SHP77 treated with DMSO at 0.1 percent for 48 hours (cell line): ENCODE data around the gene RECK.
"Not testable (repeated sequence)": the region's sequence is repeated elsewhere in the genome, so short reads cannot be mapped to it uniquely, and the experiment has no call there.

Source experiments
- DNase-seq: peaks from one replicate; lab custom pipeline; 2025; lab: John Stamatoyannopoulos, UW

The RECK gene

DNA sequence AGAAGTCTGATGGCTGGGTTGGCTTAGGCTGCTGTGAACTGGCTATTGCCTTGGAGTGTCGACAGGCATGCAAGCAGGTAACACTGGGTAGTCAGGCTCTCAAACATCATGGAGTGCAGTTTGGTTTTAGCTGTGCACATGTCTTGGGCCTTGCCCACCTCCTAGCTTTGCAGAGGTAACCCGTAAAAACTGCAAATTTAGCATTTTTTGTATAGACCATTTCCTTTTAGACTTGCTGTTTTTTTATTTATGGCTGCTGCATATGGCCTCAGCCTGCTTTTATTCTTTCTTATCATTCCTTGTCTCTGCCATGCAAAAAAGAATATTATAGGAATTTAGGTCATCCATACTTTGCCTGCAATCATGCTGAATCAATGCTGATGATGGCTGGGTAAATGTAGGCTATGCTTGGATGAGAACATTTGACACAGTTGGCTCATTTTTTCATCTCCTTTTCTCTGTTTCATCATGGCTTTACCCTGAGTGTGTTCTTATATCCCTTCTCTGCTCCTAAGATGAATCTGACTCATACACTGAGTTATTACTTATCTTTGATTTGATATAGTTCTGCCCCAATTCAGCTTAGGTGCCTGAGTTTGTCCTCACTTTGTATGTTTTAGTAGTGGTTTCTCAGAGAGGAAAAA is 27.2 kb downstream of the RECK start:
- no peak for DNase-seq

DNA sequence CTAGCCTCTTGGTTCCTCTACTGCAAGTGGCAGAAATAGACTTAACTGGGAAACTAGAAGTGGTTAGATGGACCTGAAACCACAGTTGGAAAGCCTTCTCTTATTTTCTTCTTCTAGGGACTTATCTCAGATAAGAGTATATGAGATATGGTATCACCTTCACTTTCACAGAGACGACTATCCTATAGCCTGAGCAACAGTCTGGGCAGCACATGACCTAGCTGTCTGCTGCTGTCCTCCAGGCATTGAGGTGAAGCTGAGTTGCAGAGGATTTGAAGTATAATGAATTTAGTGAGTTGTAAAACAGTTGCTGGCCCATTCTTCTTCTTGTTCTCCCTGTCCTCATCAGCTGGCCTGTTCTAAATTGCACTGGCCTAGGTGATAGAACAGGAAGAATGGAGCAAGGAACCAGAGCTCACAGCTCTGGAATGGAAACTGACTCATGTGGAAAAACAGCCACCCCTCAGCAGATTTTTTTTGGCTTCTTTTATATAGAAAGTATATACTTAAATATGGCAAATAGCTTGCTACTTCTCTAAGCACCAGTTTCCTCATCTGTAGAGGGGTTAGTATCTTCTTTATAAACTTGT is 27.8 kb downstream of the RECK start:
- DNase-seq: no peak

DNA sequence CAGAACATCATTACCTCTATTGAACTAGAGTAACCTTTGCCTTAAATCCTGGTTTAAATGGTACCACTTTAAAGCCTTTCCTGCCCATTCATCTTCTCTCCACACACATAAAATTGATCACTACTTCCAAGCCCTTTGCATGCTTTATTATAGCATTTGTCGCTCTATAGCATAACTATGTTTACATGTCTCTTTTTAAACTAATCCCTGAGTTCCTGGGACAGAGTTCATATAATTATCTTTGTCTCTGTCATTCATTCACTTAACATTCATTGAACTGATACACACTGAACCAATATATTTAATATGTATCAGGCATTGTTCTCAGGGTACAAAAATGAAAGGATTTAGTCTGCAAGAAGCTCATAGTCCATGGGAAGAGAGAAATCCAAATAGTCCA is 37.3 kb downstream of the RECK start:
- no peak for DNase-seq

DNA sequence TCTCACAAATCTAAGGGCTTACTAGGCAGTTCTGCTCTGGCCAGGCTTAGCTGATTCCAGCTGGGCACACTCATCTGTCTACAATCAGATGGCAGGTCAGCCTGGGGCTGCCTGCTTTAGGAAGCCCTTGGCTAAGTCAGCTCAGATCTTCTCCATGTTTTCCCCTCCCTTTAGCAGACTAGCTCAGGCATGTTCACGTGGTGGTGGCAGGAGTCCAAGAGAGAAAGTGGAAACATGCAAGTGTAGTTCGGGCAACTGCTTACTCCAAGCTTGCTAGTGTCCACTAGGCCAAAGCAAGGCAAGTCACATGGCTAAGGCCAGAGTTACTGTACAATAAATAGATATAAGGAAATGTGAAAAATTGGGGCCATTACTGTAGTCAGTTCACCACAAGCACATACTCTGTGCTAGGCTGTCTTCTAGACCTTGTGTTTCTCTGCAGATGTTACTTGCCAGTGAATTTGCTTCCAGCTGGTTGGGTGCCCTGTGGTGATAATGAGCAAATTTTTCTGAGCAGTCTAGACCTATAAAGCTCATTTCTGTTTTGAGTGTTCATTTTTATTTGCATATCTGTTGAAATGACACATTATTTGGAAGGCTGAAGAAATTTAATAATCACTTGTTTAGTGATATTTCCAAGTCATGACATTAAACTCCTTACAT is 38.3 kb downstream of the RECK start:
- DNase-seq: no peak

DNA sequence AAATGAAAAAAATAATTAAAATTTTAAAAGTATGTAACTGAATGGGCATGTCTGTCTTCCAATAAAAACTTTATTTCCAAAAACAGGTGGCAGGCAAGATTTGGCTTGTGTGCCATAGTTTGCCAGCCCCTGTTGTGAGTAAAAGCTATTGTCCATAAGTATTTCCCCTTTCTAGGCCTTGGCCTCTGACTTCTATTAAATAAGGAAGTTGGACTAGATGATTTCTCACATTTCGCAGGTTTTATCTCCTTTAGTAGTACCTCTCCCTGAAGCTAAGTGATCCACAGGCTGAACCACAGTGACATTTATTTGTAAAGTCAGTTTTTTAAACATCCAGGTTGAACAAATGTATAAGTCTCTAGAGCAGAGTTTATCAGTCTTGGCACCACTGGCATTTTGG is 41.3 kb downstream of the RECK start:
- no peak for DNase-seq

DNA sequence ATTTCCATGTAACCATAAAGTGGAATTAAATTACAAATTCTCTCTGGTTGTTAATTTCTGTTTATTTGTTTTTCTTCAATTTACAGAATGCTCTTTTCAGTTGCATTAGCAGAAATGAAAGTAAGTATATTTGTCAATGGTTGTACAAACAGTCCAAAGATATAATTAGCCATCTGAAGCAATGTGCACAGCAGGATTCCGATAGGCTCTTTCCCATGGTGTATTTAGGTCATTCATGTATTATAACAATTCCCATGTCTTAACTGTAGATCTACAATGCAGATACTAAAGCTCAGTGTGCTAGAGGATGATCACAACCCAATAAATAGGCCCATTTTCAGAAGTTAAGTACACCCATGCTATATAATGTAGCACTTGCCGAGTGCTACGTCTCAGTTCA is 43.8 kb downstream of the RECK start:
- no peak for DNase-seq

DNA sequence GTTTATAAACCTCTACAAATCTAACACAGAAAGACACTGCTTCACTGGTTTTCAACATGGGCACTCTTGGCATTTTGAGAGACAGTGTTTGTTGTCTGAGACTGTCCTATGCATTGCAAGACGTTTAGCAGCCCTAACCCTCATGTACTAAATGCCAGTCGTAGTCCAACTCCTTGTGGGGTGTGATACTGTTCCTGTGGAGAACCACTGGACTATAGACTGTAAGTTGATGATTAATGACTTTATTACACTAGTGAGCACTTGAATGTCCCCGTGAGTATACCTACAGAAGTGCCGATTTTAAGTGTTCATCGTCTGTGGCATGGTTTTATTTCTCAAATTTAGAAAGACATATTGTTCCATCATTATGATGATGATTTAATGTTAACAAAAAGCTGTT is 46.2 kb downstream of the RECK start:
- no peak for DNase-seq

DNA sequence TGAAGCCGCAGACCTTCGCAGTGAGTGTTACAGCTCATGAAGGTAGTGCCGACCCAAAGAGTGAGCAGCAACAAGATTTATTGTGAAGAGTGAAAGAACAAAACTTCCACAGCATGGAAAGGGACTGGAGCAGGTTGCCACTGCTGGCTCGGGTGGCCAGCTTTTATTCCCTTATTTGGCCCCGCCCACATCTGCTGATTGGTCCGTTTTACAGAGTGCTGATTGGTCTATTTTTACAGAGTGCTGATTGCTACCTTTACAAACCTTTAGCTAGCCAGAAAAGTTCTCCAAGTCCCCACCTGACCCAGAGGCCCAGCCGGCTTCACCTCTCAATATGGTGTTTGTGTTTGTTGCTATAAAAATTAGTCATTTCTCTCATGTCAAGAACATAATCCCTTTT is 49.7 kb downstream of the RECK start:
- DNase-seq: no peak

DNA sequence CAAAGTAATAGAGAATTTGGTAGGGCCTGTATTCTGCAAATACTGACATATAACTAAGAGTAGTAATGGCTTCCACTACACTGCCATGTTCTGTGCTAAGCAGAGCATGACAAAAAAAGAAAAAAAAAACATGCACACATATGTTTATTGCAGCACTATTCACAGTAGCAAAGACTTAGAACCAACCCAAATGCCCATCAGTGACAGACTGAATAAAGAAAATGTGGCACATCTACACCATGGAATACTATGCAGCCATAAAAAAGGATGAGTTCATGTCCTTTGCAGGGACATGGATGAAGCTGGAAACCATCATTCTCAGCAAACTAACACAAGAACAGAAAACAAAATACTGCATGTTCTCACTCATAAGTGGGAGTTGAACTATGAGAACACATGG is 50.3 kb downstream of the RECK start:
- DNase-seq: not testable (repeated sequence)

DNA sequence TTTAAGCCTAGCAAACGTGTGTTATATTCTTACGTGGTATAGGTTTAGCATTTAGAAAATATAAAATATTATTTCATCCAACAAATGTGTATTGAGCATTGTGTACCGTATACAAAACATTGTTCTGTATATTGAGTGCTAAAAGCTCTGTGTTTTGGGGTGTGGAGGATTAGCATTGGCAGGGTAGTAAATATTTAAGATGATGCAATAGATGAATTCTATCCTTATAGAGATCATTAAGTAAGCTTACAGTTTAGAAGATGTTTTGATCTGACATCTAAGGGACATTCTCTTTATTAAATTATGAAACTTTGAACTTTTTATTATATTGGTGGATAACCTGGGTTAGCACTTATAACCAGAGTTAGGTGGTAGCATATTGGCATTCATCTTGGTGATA is 51.3 kb downstream of the RECK start:
- DNase-seq: no peak

DNA sequence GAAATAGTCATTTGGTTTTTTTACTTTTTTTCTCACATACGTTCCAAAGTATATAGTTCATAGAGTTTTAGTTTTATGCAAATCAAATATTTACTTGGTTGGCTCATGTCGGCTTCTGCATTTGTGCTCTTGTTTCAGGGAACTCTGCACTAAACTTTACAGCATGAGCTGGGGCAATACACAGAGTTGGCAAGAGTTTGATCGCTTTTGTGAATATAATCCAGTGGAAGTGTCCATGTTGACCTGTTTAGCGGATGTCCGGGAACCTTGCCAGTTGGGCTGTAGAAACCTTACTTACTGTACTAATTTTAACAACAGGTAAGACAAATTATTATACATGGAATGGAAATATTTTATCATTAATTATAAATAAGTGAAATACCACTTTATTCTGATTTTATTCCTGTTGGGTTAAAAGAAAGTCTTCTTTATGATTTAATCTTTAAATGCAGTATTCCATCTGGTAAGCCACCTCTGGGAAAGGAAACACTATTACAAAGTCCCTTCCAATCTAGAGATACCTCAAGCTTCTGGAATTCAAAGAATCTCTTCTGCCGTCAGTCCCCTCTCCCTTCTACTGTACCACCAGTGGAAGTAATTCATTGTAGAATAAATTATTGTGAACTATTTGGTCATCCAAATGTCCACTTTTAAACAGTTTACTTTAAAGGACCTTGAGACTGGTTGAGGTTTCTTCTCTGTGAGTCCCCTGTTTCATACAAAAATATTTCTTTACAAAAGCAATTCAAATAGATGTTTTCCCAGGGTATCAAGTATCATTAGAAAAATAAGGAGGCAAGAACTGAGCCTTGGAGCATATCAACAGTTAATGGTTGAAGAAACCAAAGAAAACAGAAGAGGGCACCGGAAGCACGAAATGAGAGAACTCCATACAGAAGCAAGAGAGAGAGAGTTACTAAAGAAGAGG is 54.6 kb downstream of the RECK start:
- no peak for DNase-seq

DNA sequence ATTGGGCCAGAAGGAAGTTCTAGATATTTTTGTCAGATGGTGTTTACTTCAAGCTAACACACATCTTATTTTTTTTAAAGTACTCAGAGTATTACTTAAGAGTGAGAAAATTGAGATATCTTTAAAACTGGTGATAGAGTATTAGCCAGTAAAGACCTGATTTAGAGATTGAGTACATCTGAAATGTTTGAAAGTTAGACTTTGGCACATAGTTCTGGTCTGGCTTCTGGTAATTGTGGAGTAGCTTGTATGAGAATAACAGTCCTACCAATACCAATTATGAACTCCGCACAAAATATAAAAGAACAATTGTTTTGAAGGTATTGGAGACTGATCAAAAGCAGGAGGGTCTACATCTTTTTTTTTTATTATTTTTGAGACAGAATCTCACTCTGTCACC is 55.3 kb downstream of the RECK start:
- no peak for DNase-seq

DNA sequence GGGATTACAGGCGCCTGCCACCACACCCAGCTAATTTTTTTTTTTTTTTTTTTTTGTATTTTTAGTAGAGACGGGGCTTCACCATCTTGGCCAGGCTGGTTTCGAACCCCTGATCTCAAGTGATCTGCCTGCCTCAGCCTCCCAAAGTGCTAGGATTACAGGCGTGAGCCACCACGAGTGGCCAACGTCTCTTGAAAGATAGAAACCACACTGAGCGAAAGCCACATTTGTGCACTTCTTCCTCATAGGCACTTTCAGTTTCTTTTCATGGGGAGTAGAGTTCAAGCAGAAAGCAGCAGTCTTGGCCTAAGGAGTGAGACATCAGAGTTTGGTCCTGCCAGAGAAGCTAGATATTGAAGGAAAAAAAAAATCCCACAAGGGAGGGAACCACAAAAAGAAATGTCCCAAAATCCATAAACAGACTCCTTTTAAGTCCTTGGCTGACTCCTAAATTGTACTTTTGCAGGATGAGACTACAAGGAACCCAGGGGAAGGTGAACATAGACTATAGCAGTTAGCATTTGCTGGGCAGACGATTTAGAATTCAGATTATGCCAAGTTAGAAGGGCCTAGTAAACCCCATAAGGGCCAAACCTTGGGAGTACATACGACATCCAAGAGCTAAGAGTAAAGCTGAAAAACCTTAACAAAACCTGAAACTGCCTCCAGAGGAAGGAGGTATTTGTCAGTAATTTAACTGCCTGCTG is 55.9 kb downstream of the RECK start:
- DNase-seq: no peak

DNA sequence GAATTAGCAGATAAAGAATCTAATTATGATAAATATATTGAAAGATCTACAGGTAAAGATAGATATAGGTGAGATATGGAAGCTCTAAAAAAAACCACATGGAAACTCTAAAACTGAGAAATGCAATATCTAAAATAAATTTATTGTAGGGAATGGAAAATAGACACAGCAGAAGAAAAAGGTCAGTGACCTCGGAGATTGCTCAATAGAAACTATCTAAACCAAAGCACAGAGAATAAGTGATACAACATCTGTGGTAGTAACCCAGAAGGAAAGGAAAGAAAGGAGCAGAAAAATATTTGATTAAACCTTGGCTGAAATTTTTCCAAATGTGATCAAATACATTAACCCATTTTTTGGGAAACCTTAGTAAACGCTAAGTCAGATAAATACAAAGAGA is 56.7 kb downstream of the RECK start:
- DNase-seq: no peak

DNA sequence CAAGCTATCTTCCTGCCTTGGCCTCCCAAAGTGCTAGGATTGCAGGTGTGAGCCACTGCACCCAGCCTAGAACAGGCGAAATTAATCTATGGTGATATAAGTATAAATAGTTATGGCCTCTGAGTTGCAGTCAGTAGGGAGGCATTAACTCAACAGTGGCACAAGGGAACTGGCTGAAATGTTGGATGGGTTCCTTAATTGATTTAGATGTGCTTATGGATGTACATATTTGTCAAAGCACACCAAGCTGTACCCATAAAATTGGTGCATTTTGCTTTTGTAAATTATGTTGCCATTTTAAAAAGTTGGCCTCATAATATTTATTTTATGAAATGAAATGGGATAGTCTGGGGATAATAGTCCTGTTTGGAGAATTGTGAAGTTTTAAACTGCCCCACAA is 63.0 kb downstream of the RECK start:
- DNase-seq: no peak

DNA sequence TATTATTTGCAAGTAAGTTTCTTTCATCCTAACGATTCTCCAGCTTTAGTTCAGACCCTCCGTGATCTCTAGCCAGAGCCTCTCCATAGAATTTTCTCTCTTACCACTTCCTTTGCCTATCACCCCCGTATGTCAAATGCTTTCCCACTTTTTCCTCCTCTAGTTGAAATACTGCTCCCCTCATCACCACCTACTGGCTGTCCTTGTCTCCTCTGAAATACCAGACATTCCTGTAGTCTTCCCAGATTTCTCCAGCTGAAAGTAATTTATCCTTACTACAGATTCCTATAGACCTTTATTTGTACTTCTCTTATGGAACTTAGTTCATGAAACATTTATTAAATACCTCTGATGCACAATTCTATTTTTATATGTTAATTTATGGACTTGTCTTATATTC is 63.8 kb downstream of the RECK start:
- DNase-seq: no peak

DNA sequence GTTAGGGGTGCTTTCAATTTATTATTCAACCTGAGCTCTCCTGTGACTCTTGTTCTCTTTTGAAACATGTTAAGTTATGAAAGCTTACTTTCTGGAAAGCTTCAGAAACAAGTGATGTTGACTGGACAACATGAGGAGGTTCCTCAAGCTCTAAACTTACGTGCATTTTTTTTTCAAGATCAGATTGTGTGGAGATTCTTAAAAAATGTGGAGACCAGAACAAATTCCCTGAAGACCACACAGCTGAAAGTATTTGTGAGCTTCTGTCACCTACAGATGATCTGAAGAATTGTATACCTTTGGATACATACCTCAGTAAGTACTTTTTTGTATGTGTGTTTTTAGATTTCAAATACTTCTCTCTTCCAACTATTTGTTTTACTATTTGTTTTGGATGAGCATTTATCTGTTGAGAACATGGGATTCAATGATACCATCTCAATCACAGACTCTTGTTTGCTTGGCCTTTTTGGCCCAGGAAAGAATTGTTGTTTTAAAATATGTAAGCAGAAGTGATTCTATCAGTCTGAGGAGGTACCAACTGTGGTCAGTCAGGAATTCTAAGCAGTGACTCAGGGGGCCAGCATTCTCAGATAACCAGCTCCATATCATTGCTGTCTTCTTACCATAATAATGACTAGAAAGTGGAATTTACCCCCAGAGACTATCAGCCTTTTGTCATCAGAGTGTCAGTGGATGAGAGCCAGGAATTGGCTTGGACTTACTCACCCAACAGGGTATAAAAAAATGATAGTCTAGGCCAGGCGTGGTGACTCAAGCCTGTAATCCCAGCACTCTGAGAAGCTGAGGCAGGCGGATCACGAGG is 65.4 kb downstream of the RECK start:
- DNase-seq: no peak

DNA sequence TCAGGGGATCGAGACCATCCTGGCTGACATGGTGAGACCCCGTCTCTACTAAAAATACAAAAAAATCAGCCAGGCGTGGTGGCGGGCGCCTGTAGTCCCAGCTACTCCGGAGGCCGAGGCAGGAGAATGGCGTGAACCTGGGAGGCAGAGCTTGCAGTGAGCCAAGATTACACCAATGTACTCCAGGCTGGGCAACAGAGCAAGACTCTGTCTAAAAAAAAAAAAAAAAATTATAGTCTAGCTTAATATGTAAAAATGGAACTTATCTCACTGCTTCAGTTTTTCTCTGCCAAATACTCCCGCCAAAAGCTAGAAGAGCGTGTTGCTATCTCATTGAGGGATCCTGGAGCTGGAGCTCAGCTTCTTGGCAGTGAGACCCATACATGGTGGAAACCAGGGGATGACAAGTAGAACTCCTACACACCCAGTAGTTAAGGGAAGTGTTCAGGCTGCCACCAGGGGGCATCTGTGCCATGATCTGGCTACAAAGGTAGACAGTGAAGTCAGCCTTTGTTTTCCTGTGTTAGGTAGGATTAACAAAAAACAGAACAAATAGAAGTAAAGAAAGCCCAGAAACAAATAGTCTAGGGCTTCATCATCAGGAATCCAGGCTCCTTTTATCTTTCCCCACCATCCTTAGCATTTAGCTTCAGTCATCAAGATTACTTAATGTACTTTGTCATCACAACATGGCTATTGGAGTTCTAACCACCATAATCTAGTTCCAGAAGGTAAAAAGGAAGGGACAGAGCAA is 66.2 kb downstream of the RECK start:
- peak; percentile 16 for DNase-seq

DNA sequence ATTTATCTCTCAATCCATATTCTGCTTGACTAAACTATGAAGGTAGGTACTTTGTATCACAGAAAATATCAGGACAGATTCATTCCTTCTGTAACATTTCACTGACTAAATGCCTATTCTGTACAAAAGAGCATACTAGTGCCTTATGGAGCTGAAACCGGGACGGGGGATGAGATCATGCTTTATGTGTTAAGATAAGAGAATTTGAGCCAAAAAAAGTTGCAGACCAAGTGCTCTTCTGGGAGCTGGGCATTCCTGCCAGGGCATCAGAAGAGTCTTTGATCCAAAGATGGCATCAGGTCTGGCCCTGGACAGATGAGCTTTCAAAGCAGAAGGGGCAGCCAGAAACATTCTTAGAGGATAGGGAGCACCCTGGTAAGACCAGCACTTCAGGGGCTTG is 72.4 kb downstream of the RECK start:
- DNase-seq: no peak

DNA sequence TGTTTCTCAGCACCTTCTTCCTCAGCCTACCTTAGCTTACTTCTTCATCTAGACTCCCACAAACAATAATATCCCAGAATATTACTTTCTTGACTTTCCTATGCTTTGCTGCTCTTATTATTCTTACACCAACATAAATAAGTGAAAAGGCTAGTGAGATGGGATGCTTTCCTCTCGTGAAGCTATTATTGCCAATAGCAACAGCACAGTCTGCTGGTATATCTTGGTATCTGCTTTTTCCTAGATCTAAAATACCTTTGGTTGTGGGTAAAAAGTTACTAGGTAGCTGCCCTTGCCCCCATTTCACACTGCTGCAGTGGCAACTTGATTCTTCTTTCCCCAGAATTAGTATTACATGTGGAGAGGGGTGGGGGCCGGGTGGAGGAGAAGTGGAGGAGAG is 73.7 kb downstream of the RECK start:
- DNase-seq: no peak
